Measurements from ENCODE around the gene TCF15.

GRCh38 chr20:650954-651353 lies 40.8 kb upstream of the TCF15 start:
- no peak for TF ChIP-seq CTCF (conservative IDR thresholded peaks at IDR 0.05)
- no peak for TF ChIP-seq ZFX (IDR thresholded peaks at IDR 0.05)

Data from C4-2B (cell line).